Measurements from ENCODE around the gene CEP41.

CEP41 gene

DNA sequence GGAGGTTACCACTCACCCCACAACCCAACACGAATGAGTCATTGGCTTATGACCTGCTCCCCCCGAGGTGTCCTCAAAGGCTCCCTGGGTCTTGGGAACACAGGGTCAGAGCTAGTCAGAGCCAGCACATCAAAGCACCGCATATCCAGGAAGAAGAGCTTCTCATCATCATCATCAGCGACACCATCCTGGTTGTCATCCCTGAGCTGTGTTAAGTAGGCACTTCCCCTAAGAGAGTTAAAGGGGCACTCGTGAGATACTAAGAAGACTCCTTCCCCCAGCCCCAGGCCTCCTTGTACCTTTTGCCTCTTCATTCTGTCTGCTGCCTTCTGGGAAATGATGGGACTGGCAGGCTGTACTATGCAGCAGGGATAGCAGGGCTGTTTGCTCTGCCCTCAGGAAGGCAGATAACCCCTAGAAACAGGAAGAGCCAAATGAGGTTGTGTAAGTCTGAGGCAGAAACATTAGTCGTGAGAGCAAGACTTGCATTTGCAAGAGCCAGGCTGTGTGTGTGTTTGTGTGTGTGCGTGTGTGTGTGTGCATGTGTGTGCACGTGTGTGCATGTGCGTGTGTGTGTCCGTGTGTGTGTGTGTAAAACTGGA lies 71.6 kb downstream of the CEP41 start:
- no peak for DNase-seq (ENCODE audit: low read depth in 2 of 2)

DNA sequence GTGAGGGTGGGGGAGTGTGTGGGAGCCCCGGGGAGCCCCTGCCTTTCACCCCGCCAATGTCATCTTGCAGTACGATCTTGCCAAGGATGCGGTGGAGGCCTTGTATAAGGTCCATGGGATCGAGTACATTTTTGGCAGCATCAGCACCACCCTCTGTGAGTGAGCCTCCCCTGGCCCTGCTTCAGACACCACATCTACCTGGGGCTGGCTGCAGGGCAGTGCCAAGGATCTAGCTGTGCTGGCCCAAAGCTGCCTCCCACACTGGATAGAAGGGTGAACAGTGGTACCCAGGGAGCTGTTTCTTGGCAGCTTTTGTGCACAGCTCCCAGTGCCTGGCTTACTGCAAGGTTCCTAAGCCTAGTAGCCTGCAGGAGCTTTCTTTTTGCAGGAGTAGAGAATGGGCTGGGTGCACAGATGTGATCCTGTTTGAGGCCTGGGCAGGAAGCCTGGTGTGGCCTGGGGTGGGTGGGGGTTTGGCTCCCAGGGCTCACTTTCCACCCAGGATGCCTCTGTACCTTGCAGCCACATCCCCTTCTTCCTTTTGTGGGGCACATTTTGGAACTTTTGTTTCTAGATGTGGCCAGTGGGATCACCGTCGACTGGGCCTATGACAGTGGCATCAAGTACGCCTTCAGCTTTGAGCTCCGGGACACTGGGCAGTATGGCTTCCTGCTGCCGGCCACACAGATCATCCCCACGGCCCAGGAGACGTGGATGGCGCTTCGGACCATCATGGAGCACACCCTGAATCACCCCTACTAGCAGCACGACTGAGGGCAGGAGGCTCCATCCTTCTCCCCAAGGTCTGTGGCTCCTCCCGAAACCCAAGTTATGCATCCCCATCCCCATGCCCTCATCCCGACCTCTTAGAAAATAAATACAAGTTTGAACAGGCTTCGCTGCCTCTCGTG lies 72.7 kb downstream of the CEP41 start:
- DNase-seq (ENCODE audit: low read depth in 2 of 2): no peak

DNA sequence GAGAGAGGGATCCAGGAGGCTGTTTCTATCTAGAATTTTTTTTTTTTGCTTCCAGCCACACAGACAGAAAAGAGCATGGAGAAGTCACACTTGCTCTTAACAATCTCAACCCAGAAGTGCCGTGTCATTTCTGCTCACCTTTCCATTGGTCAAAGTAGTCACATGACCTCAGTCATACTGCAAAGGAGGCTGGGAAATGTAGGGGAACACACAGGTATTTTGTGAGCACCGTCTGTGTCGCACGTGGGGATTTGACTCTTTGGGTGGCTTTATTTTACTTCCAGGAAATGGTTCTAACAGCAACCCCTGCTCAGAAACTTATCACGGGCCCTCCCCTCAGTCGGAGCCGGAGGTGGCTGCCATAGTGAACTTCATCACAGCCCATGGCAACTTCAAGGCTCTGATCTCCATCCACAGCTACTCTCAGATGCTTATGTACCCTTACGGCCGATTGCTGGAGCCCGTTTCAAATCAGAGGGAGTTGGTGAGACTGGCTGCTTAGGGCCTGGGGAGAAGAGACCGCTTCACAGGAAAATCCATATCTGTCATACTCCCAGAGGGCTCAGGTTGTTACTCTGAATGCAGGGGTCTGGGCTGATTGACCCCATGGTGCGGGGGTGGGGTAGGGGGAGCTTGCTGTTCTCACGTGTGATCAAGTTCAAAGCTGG lies 73.6 kb downstream of the CEP41 start:
- DNase-seq (ENCODE audit: low read depth in 2 of 2): no peak

DNA sequence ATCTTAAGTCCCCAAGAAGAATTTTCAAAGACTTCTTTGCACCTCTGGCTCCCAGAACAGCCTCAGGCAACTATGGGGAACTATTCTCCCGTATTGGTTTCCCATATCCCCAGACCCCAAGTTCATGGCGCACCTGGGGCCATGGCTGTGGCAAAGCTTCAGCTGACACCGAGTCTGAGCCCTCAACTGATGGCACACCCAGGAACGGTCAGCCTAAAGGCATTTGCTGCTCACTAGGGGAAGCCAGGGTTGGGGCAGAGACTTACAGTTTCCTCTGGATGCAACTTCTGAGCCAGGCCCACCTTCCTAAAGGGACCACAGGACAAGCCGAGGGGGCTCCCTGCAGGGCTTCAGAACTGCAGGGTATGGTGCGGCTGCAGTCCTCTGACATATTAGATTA lies 74.3 kb downstream of the CEP41 start:
- no peak for DNase-seq (ENCODE audit: low read depth in 2 of 2)

DNA sequence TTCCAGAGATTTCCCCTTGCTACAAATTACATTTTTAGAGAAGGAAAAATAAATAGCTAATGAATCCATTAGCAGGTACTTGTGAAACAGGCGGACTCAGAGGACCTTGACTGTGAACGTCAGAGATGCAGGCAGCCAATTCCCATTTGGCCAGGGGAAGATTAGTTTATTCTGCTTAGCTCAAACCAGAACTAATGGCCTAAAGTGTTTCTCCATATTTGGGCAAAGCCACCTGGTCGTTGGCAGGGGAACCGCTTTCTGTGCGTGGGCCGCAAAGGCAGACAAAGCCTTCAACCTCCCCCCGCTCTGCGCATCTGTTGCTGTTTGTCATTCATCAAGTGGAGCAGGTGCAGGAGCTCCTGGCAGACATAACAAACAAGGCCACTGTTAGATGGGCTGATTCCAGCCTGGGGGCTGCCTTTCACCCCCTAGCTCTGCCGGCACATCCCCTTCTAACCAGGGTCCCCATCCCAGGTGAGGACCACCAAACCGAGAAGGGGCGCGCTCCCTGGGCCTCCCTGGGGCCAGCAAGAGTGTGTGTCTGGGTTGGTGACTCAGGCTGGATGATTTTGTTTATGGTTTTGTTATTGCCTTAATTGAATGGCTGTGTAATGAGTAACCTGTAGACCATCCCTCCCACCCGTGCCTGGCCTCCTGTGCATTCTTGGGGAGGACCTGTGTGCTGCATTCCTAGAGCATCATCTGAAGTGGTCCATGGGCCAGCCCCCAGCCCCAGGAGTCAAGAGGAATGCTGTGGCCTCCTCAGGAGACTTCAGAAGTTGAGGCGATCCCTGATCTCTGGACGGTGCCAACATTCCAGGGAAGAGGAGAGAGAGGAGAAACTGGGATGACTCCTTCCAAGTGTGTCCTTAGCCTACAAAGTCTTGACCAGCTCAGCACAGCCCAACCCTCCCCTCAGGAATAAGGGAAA lies 75.0 kb downstream of the CEP41 start:
- no peak for DNase-seq (ENCODE audit: low read depth in 2 of 2)

DNA sequence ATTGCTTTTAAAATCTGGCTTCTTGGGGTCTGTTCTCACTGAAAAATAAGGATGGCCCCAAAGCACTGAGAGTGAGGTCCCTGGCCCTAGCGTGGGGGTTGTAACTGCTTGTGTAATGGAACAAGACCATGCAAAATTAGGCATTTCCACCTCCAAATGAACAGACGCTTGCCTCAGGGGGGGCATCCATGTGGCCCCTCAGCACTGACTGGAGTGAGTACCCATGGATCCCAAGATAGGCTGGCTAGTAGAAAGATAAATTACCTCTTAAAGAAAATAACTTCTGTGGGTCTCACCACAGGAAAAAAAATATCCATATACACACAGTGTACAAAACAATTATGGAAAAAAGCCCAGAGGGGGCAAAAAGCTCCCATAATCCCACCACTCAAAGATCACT lies 75.7 kb downstream of the CEP41 start:
- no peak for DNase-seq (ENCODE audit: low read depth in 2 of 2)

DNA sequence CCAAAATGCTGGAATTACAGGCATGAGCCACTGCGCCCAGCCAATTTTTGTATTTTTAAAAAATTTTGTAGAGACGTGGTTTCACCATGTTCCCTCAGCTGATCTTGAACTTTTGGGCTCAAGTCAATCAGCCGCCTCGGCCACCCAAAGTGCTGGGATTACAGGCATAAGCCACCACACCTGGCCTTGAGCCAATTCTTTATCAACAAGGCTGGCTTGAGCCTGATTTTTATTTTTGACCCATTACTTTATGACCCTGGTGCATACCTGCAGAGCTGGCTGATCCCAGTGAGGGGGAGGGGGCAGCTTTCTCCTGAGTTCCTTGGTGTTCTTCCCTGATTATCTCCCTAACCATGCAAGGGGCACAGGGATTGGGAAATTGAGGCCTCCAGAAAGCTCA lies 76.4 kb downstream of the CEP41 start:
- no peak for DNase-seq (ENCODE audit: low read depth in 2 of 2)

DNA sequence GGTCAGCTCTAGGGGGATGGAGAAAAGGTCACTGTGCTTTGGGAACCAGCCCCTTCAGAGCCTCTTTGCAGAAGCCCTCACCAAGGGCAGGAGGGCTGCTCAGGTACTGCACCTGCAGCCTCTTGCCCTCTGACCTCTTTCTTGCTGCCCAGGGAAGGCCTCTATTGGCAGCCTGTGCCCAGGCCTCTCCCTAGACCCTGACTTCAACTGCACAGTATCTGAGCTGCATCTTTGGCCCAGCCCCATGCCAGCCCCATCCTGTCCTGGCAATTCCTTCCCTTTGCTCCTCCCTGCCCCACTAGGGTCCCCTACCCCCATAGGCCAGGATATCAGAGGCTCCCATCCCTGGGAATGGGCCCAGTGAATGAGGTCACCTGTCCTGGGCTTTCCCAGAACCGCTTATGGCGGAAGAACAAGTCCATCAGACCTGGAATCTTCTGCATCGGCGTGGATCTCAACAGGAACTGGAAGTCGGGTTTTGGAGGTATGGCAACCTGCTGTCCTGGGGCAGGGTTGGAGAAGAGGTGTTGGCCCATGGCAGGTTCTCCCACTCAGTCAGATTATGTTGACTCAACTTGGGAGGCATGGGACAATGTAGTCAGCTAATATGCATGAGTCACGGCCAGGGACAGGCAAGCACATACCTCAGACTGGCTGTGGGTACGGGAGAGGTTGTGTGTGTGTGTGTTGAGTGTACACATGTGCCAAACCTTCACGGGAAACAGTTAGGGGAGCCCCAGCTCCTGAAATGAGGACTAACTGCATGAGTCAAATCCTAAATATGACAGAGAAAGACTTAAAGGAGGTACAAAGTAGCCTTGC lies 77.6 kb downstream of the CEP41 start:
- no peak for DNase-seq (ENCODE audit: low read depth in 2 of 2)

DNA sequence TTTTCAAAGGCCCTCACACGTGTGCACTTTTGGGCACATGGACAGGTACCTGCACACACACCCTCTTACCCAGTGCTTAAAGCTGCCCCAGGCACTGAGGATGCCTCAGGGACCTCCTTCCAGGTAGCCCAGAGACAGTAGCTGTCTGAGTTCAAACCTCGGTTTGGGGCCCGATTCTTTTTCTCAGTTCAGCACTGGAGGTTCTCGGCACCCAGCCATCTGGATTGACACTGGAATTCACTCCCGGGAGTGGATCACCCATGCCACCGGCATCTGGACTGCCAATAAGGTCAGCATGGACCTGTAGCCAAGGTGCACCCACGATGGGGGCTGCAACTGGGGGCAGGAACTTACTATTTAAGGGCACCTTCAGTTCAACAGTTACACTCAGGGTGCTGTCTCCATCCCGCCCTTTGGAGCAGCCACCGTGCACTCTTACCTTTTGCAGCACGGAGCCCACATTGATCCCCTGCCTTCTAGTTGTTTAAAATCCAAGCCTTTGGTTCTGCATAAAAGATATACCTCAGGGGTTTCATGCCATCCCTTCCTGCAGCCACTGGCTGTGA lies 78.5 kb downstream of the CEP41 start:
- DNase-seq (ENCODE audit: low read depth in 2 of 2): no peak

DNA sequence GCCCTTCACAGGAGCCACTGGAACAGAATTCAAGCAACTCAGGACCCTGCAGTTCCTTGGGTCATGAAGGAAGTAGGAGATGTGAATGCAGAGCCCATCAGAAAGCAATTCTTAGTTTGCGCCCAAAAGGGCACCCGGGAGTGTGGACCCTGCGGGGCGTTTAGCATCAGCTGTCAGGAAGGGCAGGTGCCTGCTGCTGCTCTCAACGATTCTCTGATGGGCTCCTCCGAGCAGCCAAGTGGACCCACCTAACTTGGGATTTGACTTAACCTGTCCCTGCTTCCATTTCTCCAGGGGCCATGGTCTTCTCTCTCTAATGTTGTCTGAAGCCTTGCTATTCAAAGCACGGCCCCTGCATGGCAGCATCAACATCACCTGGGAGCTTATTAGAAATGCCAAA lies 79.1 kb downstream of the CEP41 start:
- no peak for DNase-seq (ENCODE audit: low read depth in 2 of 2)

DNA sequence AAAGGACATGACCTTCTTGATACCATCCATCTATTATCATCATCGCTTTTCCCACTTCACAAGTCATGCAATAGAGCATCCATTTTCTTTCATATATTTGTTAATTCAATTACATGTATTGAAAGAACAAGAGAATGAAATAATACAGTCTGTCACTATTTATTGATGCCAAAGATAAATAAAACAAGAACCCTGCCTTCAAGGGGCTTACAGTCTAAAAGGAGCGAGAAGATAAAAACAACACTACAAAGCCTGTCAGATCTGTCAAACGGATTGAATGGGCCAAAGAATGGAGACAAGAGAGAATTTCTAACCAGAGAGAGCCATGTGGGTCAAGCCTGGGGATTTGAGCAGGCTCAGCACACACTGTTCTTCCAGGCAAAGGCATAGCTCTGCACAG lies 80.3 kb downstream of the CEP41 start:
- DNase-seq (ENCODE audit: low read depth in 2 of 2): no peak

DNA sequence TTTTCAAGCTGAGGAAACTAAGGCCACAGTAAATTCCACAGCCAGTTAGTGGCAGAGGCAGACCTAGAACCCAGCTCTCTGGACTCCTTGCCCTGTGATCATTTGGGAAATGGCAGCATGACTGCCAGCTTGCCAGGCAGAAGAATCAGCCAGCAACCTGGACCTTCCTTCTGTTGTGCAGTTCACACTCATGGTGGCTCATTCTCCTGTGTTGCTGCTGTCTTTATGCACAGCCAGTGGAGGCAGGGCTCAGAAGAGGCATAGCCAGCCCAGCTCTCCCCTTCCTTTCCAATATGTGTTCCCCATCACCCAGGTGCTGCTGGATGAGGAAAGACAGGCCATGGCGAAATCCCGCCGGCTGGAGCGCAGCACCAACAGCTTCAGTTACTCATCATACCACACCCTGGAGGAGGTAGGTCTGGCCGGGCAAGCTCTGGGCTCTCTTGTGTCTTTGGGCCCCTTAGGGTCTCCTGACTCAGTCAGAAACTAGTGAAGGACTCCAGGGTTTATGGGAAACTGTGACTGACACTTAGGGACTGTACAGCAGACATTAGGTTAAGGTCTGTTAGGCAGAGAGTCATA lies 81.4 kb downstream of the CEP41 start:
- DNase-seq (ENCODE audit: low read depth in 2 of 2): no peak

DNA sequence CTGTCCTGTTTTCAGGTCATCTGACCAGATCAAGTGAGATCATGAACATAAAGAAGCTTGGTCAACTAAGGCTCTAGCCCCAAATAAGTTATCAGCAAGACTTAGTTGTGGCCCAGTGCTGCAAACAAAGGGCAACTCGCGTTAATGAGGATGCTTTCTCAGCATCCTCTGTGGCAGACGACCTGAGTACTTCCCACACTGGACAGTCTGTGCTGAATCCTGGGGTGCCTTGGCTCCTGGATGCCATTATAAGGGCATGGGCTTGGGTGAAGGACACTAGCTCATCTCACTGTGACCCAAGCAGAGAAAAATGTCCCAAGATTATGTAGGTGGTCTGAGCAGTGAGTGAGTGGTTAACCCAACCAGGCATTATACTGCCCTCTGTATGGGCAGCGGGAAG lies 82.3 kb downstream of the CEP41 start:
- no peak for DNase-seq (ENCODE audit: low read depth in 2 of 2)

DNA sequence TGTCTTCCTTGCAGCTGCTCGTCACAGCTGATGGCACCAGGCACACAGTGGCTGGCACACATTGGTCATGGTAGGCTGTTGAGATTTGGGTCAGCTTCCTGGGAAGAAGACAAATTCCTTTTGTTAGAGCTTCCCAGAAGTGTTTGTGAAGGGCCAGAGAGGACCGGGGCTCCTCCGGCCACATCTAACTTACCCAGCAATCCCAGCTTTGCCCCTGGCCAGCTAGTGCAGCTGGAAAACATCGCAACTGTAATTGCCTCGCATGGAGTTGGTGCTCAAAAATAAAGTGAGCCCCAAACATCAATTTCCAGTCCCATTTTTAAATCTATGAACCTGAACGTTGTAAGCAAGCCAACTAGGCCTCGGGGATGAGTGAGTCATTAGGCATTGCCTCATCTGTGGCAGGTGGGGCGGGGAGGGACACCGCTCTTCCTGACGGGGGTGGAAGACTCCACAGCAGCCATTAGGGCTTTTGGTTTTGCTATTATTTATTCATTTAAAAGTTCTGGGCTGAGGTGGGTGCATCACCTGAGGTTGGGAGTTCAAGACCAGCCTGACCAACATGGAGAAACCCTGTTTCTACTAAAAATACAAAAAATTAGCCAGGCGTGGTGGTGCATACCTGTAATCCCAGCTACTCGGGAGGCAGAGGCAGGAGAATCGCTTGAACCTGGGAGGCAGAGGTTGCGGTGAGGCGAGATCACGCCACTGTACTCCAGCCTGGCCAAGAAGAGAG lies 83.8 kb downstream of the CEP41 start:
- DNase-seq (ENCODE audit: low read depth in 2 of 2): no peak

DNA sequence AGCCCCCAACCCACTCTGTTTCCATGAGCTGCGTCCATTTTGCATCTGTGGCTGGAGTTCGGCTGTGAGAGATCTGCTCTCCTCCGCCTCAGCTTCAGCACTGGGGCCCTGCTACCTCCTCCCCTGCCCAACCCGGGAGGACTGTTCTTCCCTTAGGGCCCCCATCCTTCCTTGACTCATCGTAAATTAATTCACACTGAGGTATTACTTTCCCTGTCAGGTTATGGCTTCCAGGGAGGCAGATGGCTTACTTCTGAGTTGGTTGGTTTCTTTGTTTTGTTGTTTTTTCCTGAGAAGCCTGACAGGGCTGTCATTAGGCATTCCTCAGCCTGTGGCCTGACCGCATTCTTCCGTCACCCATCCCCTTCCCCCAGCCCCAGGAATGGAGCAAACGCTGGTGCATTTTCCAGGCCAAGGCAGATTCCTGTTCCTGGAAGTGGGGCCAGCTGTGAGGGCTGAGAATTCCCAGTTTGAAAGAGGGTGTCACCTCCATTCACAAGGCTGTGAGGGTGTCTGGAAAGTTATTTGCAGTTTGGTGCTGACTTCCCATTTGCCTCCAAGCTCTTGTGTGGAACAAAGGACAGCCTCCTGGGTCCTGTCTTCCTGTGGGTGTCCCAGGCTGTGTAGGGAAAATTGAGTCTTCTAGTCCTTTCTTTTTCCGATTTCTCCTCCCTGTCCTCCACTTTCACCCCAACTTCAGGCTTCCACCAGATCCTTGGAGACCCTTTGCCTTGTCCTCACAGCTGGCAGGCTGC lies 84.5 kb downstream of the CEP41 start:
- no peak for DNase-seq (ENCODE audit: low read depth in 2 of 2)

DNA sequence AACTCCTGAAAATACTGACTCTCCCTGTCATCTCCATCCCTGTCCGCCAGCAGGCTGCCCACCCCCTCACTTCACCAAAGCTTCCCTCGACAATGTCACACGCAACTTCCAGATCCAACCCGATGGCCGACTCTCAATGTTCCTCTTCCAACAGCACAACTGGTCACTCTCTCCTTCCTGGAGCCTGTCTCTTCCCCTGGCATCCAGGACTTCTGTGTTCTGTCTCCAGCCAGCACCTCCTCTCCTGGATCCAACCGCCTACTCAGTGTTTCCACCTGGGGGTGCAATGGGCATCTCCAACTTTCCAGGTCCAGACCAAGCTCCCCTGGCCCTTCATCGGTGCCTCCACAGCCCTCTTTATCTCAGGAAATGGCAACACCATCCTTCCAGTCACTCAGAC lies 87.6 kb downstream of the CEP41 start:
- no peak for DNase-seq (ENCODE audit: low read depth in 2 of 2)

DNA sequence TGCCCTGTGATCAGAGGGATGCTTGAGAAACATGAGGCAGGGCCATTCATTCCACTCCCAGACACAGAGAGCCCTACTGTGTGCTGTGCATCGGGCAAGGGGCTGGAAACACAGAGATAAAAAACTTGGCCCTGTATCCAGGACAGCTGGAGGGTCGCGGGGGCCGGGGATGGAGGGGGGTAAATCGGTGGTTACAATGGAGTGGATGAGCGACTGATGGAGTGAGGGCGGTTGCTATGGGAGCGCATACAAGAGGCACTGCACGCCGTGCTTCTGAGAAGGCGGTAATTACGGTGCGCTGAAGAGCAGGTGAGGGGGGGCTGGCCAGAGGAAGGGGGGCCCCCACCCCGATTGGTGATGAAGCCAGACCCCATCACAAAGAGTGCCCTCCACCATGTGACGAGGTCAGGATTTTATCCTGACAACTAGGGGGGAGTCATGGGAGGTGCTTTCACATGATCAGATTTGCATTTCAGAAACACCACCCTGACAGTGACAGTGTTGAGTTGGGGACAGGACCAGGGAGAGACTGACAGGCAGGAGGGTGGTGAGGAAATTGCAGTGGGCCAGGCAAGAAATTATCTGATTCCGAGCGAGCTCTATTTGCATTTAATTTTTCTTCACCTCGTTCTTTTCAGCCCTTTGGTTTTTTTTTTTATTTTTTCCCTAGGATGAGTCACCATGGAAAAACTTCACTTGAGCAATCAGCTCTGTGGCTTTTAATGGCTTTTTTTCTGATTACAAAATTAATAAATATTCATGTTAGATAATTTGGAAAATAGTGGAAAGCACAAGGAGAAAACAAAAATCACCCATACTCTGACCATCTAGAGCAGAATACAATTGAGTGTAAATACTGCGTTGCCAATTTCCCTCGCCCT lies 88.4 kb downstream of the CEP41 start:
- no peak for DNase-seq (ENCODE audit: low read depth in 2 of 2)

DNA sequence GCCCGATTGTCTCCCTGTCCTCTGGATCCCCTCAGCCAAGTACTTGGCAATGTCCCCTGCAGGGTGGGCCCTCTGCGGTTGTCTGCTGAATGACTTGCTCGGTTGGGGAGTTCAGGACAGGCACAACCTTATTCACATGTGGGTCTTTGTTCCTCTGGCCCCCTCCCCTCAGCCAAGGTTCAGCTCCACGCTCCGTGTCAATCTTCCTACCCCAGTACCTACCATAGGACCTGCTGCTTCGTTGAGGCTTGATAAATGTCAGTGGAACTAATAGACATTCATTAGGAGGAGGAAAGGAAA lies 89.1 kb downstream of the CEP41 start:
- DNase-seq (ENCODE audit: low read depth in 2 of 2): no peak

Data from stimulated activated CD8-positive, alpha-beta memory T cell treated with anti-CD3 and anti-CD28 coated beads, Interleukin-7, amount 100 ng/mL, for 1 hour (primary cell).